Sigmoid colon (tissue), 7 donors: ENCODE measurements around the gene MFF. TPM values are rescaled to one million over a fixed set of nuclear protein-coding genes. Genes with fewer than 3 reads are reported as not detected.

ENCODE experiments used
- DNase-seq: peaks from one replicate; pipeline ENCODE4 v3.0.0-alpha.2; 2019
- H3K27ac ChIP-seq, 4 donors: fragments of 200-600 bp; sonication (generic); one replicate each; pipeline ENCODE4 v1.5.1; 2016 to 2019; ENCODE audit warnings: mild to moderate bottlenecking in 1 of 4
- H3K27me3 ChIP-seq, 3 donors: fragments of 200-600 bp; sonication (generic); one replicate each; pipeline ENCODE4 v1.5.1; 2019; ENCODE audit warnings: mild to moderate bottlenecking in 1 of 3
- H3K36me3 ChIP-seq, 4 donors: fragments of 200-600 bp; sonication (generic); one replicate each; pipeline ENCODE4 v1.5.1; 2016 to 2019
- H3K4me1 ChIP-seq, 4 donors: fragments of 200-600 bp; sonication (generic); one replicate each; pipeline ENCODE4 v1.5.1; 2017 to 2019
- H3K4me3 ChIP-seq, 4 donors: fragments of 200-600 bp; sonication (generic); one replicate each; pipeline ENCODE4 v1.5.1; 2017 to 2019; ENCODE audit warnings: mild to moderate bottlenecking in 2 of 4, moderate library complexity in 1 of 4
- H3K9me3 ChIP-seq, 4 donors: fragments of 200-600 bp in 3 of 4; sonication (generic) in 3 of 4; one replicate each; pipeline versions ENCODE4 v1.5.1 to v1.6.1; 2013 to 2019
- EP300 ChIP-seq, 4 donors: sonication (generic); formaldehyde crosslinking; IDR thresholded peaks; one replicate each; pipeline ENCODE4 v1.6.1; 2017; ENCODE audit warnings: antibody characterized with exemption in 4 of 4
- POLR2A ChIP-seq, 2 donors: fragments of 450-650 bp; IDR thresholded peaks; one replicate each; pipeline ENCODE4 v1.6.1; 2016; ENCODE audit warnings: antibody characterized with exemption in 2 of 2, mild to moderate bottlenecking in 2 of 2, moderate library complexity in 2 of 2
- POLR2AphosphoS5 ChIP-seq, 4 donors: sonication (generic); formaldehyde crosslinking; IDR thresholded peaks; one replicate each; pipeline ENCODE4 v1.6.1; 2017; ENCODE audit warnings: antibody characterized with exemption in 4 of 4
- WGBS, 2 donors: extraction: QIAGEN DNeasy Blood & Tissue Kit; methylation state at CpG; one replicate each; pipeline ENCODE4 v1.1.7; 2013; 5-methylcytosine and 5-hydroxymethylcytosine counted together
- intact Hi-C: fragments of 100-400 bp; cut with DNase I; formaldehyde crosslinking; loops from one replicate; pipeline ENCODE4 v1.15.1; 2023
- polyA plus RNA-seq, 3 donors: library from polyadenylated mRNA; stranded (reverse); fragments of 200-250 nt; gene quantifications; one replicate each; pipeline ENCODE4 v1.2.3, GENCODE V29; 2013
- total RNA-seq, 4 donors: library from RNA; depleted of rRNA; stranded (reverse); fragments of >200 nt; gene quantifications; one replicate each; pipeline ENCODE4 v1.1.0, GENCODE V29; 2016
- TF ChIP-seq, protein P1 (sequence below), 4 experiments: fragments of 450-650 bp in 3 of 4; fragments of 200-600 bp in 1 of 4; IDR thresholded peaks; one replicate each; pipeline ENCODE4 v1.5.1; 2016 to 2019; ENCODE audit warnings: antibody characterized with exemption in 4 of 4, mild to moderate bottlenecking in 3 of 4, moderate library complexity in 2 of 4
- donor health status: healthy with polysubstance abuse.
- donor health status: Bipolar disorder and iron deficiency.
- donor health status: healthy.

MFF gene
- total and polyA plus RNA-seq, 7 donors: 72.1 to 138 (median 109) TPM

DNA sequence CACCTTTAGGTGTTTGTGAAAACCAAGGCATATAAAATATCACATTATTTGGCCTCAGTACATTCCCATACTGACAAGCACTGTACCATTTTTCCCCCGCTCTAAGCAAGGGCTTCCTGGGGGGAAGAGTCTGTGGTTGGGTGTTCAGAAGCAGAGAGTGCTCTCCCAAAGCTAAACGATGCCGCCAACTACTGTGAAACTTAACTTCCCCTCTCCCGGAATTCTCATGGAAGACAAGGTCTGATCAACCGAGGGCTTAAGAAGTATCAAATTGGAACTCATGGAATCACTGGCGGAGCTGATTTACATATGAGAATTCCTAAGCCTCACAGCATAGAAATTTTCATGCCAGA, 433 bp upstream of the MFF start:
- intact Hi-C loops: loop anchor here (10.0 kb wide), 1 partner anchor 490 kb away; the partner anchor contains the start of gene RHBDD1
- 13 to 15% methylated on average over 6 of the region's 6 CpGs for WGBS, 2 donors
- H3K4me3 ChIP-seq: peak overlapping the region; percentile 81 to 95 (median 90)

DNA sequence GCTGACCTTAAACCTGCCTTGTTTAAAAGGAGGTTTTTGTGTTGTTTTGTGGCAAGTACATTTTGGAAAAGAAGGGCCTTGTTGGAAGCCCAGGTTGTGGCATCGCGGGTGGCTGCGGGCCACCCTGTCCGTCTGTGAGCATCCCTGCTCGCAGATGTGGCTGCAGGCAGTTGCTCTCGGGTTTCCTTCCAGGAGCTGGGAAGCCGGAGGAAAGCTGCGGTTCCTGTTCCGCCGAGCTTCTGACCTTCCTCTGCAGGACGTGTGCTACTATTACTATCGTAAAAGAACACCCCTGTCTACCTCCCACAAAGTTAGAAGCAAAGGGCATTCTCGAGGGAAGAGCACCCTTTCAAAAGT, 766 bp downstream of the MFF start:
- 0% methylated on average over 13 of the region's 13 CpGs for WGBS, 2 donors
- intact Hi-C loops: loop anchor here (10.0 kb wide), 1 partner anchor 491 kb away; the partner anchor contains the start of gene RHBDD1
- DNase-seq: peak; percentile 66
- no peak for TF ChIP-seq EP300 (IDR thresholded peaks at IDR 0.05)
- TF ChIP-seq, protein P1, sequence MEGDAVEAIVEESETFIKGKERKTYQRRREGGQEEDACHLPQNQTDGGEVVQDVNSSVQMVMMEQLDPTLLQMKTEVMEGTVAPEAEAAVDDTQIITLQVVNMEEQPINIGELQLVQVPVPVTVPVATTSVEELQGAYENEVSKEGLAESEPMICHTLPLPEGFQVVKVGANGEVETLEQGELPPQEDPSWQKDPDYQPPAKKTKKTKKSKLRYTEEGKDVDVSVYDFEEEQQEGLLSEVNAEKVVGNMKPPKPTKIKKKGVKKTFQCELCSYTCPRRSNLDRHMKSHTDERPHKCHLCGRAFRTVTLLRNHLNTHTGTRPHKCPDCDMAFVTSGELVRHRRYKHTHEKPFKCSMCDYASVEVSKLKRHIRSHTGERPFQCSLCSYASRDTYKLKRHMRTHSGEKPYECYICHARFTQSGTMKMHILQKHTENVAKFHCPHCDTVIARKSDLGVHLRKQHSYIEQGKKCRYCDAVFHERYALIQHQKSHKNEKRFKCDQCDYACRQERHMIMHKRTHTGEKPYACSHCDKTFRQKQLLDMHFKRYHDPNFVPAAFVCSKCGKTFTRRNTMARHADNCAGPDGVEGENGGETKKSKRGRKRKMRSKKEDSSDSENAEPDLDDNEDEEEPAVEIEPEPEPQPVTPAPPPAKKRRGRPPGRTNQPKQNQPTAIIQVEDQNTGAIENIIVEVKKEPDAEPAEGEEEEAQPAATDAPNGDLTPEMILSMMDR (IDR thresholded peaks at IDR 0.05): no peak
- TF ChIP-seq POLR2AphosphoS5 (IDR thresholded peaks at IDR 0.05): no peak
- TF ChIP-seq POLR2A (IDR thresholded peaks at IDR 0.05): no peak
- peak overlapping the region; percentile 81 to 95 (median 90) for H3K4me3 ChIP-seq
- peak overlapping the region; percentile 91 to 93 (median 92) for H3K27ac ChIP-seq
- peaks cover 0 to 21% (median 12%) of the 10 kb centered on the region in 4 donors for H3K4me1 ChIP-seq
- no peaks in the 10 kb centered on the region for H3K27me3 ChIP-seq
- H3K36me3 ChIP-seq: peaks cover 0 to 11% (median 0%) of the 10 kb centered on the region in 4 donors
- no peaks in the 10 kb centered on the region for H3K9me3 ChIP-seq

More for the DNA sequence above, 433 bp upstream of the MFF start:
- DNase-seq: no peak
- Histone ChIP-seq H3K36me3 (no peaks in the 10 kb centered on the region), H3K27ac (peak overlapping the region; percentile 91 to 93 (median 92)), H3K27me3 (no peaks in the 10 kb centered on the region), H3K9me3 (no peaks in the 10 kb centered on the region), H3K4me1 (peaks cover 0 to 21% (median 12%) of the 10 kb centered on the region in 4 donors)
- TF ChIP-seq POLR2A (IDR thresholded peaks at IDR 0.05) (no peak), EP300 (IDR thresholded peaks at IDR 0.05) (no peak), POLR2AphosphoS5 (IDR thresholded peaks at IDR 0.05) (no peak)
- TF ChIP-seq, protein P1 (IDR thresholded peaks at IDR 0.05): no peak

GRCh38 chr2:227326783-227327182, 1.7 kb downstream of the MFF start:
- no peaks in the 10 kb centered on the region for H3K9me3 ChIP-seq
- intact Hi-C loops: loop anchor here (10.0 kb wide), 1 partner anchor 492 kb away; the partner anchor contains the start of gene RHBDD1
- peaks cover 0 to 15% (median 0%) of the 10 kb centered on the region in 4 donors for H3K36me3 ChIP-seq
- H3K4me3 ChIP-seq: no peak overlapping the region
- H3K4me1 ChIP-seq: peaks cover 0 to 21% (median 12%) of the 10 kb centered on the region in 4 donors
- TF ChIP-seq, protein P1 (IDR thresholded peaks at IDR 0.05): no peak
- TF ChIP-seq POLR2AphosphoS5 (IDR thresholded peaks at IDR 0.05): no peak
- no peak for TF ChIP-seq EP300 (IDR thresholded peaks at IDR 0.05)
- no peak for TF ChIP-seq POLR2A (IDR thresholded peaks at IDR 0.05)
- no peak overlapping the region for H3K27ac ChIP-seq
- WGBS, 2 donors: 93% methylated on average over 6 of the region's 6 CpGs
- H3K27me3 ChIP-seq: no peaks in the 10 kb centered on the region
- DNase-seq: no peak

- Histone ChIP-seq H3K36me3 (peaks cover 4 to 65% (median 11%) of the 10 kb centered on the region in 4 donors), H3K27me3 (no peaks in the 10 kb centered on the region), H3K4me1 (no peaks in the 10 kb centered on the region), H3K9me3 (no peaks in the 10 kb centered on the region), H3K27ac (no peak overlapping the region), H3K4me3 (no peak overlapping the region)
- intact Hi-C loops: no loop called here
- DNase-seq: no peak
- TF ChIP-seq POLR2A (IDR thresholded peaks at IDR 0.05) (no peak), EP300 (IDR thresholded peaks at IDR 0.05) (no peak), POLR2AphosphoS5 (IDR thresholded peaks at IDR 0.05) (no peak)
- TF ChIP-seq, protein P1 (IDR thresholded peaks at IDR 0.05): no peak
- WGBS, 2 donors: 93 to 97% methylated on average over 1 of the region's 1 CpG
These were observed 10.7 kb downstream of the MFF start for GRCh38 chr2:227335713-227336112.

DNA sequence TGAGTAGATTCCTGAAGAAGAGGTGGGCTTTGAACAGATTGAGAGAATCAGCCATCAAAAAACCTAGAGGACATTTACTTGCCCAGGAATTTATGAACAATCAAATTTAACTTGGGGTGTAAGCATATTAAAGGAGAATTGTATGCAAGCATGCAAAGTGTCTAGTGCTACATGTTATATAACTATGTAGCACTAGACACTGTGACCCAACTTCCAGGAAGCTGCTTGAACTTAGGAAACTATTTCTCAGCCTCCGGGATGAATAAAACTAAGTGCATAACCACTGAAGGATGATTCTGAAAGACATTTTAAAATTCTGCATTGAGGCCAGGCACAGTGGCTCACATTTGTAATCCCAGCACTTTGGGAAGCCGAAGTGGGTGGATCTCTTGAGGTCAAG, 12.4 kb downstream of the MFF start:
- no peaks in the 10 kb centered on the region for H3K4me1 ChIP-seq
- no peaks in the 10 kb centered on the region for H3K9me3 ChIP-seq
- DNase-seq: no peak
- intact Hi-C loops: no loop called here
- H3K27me3 ChIP-seq: no peaks in the 10 kb centered on the region
- H3K36me3 ChIP-seq: peaks cover 1 to 72% (median 10%) of the 10 kb centered on the region in 4 donors
- WGBS, 2 donors: 97 to 98% methylated on average over 2 of the region's 2 CpGs
- H3K27ac ChIP-seq: no peak overlapping the region
- no peak overlapping the region for H3K4me3 ChIP-seq
- TF ChIP-seq POLR2AphosphoS5 (IDR thresholded peaks at IDR 0.05) (no peak), POLR2A (IDR thresholded peaks at IDR 0.05) (no peak), EP300 (IDR thresholded peaks at IDR 0.05) (no peak)
- TF ChIP-seq, protein P1 (IDR thresholded peaks at IDR 0.05): no peak
